DLD1 (cell line): Measurements from ENCODE around the gene RABL6.

Experiments
- in situ Hi-C: cut with HindIII; loops from 2 replicates; pipeline ENCODE4 v1.10.0; 2017; ENCODE audit warnings: low sequenced_read_pairs

Gene RABL6

DNA sequence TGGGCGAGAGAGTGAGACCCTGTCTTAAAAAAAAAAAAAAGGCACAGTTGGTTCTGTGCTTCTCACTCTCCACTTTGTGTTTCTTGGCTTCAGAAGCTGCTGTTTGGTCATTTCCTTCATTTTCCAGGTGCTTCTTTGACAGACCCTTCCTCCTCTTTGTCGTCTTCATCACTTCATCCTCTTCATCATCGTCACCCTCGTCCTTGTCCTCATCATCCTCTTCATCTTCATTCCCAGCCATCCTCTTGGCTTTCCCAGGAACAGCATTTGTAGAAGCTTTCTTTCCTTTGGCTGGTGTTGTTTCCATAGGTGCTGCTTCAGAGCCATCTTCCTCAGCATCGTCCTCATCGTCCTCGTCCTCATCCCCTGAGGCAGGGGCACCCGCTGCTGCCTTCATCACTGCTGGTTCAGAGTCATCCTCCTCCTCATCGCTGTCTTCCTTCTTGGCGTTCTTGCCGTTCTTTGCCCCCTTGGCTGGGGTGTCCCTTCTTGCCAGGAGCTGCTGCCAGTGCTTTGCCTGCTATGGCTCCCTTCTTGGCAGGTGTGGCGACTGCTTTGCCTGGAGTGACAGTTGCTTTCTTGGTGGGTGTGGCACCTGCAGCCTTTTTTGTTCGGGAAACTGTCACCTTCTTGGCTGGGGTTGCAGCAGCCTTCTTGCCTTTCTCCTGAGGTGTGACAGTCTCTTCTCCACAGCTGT, 7.1 kb downstream of the RABL6 start:
- in situ Hi-C loops = loop anchor here (10.0 to 25.0 kb wide), 3 partner anchors 120 to 347 kb away; partner anchors contain the start of genes ABCA2, FUT7, LRRC26 and NPDC1

DNA sequence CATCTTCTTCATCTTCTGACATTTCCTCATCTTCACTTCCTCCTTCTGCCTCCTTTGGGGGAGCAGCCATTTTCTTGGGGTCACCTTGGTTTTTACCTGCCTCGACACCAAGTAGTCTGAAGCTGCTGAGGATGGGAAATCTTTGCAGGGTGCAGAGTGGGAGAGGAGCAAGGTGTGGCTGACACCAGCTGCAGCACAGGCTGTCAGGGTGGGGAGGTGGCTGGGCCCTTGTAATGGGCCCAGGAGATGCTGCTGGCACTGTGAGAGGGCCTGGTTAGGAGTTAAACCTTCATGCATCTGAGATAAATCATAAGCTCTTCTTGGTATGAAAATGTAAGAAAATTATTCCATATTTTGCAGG, 7.7 kb downstream of the RABL6 start:
- in situ Hi-C loops = loop anchor here (10.0 to 25.0 kb wide), 3 partner anchors 119 to 347 kb away; partner anchors contain the start of genes ABCA2, FUT7, LRRC26 and NPDC1

DNA sequence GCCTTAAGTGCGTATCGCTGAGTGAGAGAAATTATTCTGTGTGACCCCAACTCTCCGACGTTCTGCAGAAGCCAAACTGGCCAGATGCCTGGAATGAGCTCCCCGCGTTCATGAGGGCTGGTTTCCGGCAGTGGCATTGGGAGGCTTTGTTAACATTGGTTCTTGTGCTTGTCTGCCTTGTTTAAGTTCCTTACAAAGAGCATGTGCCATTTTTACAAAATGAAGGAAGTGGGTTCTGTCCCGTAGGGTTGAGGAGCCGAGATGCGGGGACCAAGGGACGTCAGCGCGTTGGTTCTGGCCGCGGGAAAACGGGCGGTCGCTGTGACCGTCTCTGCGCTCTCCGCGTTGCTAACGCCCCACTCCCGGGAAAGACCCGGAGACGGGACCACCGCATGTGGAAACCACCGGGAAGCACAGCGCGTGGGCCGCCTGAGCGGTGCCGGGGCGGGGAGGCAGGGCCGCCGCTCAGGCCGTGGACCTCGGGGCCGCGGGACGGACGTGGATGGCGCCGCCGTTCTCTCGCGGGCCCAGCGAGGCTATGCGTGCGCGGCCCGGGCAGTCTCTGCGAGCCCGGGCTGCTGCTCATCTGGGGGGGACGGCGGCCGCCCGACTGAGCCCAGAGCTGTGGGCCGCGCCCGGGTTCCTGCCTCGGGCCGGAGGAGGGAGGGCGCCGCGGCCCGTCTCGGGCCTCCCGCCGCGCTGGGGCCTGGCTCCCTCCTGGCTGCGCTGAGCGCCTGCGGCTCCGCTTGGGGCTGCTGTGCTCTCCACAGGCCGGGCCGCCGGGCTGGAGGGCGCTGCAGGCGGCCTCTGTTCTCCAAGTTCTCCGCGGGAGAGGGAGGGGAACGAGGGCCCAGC, 13.4 kb downstream of the RABL6 start:
- in situ Hi-C loops = loop anchor here (25.0 kb wide), 2 partner anchors 216 to 341 kb away; partner anchors contain the start of genes ABCA2, FUT7, LRRC26 and NPDC1

DNA sequence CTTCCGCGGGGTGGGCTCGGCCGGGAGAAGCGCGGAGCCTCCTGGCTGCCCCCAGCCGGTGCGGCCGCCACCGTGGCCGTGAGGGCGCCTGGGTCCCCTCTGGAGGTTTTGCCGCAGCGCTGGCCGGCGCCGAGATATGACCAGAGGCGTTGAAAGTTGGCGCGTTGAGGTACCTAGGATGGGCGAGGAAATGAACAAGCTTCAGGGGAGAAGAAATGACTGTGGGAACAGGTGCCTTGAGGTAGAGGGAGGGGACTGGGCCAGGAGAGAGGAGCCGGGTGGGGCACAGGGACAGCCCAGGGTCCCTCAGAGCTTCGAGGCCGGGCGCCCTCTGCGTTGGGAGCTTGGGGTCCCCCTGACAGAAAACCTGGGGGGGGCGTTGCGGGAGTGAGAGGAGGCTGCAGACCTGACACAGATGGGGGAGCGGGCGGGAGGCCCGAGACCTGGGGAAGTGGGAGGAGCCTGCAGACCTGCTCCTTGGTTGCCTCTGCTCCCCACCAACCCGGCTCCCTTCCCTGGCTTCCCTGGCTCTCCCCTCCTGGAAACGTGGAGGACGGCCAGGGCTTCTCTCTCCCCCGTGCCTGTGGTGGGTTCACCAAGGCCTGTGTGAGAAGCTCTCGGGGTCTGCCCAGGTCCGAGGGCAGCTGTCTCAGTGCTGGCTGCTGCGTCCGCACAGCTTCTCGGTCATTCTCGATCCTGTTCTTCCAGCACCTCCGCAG, 14.2 kb downstream of the RABL6 start:
- in situ Hi-C loops = loop anchor here (25.0 kb wide), 2 partner anchors 215 to 340 kb away; partner anchors contain the start of genes ABCA2, FUT7, LRRC26 and NPDC1

DNA sequence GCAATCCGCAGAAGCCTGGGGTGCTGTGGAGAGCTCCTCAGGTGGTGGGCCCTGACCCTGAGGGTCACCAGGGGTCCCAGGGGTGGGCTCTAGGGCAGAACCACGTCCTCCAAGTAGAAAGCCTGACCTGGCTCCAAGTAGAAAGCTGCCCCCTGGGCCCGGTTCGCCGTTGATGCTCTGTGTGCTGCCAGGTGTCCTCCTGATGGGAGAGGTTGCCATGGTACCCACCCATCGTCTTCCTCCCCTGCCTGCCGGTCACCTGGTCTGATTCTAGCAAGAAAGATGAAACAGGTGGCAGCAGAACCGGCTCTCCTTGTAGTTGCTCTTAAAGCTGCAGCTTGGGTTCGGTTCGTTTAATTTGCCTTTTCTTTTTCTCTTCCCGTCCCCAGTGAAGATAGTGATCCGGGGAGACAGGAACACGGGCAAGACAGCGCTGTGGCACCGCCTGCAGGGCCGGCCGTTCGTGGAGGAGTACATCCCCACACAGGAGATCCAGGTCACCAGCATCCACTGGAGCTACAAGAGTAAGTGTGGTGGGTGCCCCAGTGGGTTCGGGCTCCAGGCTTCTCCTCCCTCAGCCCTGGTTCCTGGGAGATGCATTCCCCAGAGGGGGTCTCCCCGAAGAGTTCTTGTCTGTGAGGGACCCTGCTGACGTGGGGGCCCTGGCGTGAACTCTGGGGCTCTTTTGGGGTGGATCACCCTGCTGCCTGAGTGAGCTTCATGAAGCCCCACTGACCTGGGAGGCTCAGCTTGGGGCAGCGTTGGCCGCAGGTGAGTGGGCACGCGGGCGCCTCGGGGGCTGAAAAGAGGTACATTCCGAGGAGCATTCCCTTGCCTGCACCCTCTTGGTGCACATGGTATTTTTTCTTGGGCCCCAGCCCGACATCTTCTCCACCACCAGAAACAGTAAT, 15.6 kb downstream of the RABL6 start:
- in situ Hi-C loops = loop anchor here (25.0 kb wide), 2 partner anchors 214 to 339 kb away; partner anchors contain the start of genes ABCA2, FUT7, LRRC26 and NPDC1

DNA sequence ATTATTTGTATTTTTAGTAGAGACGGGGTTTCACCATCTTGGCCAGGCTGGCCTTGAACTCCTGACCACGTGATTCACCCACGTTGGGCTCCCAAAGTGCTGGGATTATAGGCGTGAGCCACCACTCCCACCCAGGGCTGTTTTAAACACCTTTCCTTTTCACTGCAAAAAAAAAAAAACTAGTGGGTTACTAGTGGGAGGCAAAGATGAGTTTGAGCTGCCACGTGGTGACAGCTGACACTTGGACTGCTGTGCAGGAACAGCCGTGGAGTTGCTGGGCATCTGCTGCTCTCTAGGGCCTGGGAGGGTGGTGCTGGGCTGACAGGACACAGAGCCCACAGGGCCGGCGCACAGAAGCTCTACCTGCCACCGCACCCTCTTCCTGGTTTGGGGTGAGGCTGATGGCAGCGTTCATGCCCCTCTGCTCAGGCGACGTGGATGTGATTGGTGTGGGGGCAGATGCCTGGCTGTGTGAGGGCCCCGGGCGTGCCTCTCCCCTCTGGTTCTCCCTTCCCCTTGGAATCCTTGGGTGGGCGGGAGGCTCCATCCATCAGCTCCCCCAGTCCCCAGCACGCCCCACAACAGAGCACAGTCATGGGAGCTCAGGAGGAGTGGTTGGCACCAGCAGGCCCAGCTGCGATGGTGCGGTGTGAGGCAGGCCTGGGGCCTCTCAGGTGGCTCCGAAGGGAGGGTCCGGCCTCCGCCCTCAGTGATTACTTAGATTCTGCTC, 16.9 kb downstream of the RABL6 start:
- in situ Hi-C loops = loop anchor here (25.0 kb wide), 2 partner anchors 213 to 338 kb away; partner anchors contain the start of genes ABCA2, FUT7, LRRC26 and NPDC1

DNA sequence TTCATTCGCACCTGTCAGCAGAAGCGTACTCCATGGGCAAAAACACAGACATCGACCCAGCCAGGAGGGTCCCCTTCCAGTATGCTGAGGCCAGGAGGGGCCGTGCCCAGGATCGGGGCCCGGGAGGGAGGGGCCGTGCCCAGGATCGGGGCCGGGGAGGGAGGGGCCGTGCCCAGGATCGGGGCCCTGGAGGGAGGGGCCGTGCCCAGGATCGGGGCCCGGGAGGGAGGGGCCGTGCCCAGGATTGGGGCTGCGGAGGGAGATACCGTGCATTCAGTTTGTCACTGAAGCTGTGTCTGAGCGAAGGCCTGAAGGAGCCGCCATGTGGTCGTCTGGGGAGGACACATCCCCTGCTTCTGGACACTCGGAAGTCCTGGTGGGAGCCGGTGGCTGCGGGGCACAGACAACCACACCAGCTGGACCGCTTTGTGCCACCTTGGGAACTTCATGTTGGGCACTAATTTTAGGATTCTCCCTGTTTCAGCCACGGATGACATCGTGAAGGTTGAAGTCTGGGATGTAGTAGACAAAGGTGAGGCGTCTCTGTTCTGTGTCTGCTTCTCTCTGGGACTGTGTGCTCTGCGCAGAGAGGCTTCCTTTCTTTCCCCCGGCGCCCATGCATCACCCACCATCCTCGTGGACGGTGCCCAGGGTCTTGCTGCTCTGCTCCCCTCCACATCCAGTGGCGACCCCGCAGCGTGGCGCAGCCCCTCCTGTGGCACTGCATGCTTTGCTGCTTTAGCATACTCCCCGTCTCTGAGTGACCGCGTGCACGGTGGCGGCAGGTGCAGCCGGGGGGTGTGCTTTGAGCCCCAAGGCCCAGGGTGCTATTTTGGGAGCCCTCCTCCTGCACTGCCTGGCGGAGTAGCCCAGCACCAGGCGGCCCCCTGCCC, 17.8 kb downstream of the RABL6 start:
- in situ Hi-C loops = no loop called here

DNA sequence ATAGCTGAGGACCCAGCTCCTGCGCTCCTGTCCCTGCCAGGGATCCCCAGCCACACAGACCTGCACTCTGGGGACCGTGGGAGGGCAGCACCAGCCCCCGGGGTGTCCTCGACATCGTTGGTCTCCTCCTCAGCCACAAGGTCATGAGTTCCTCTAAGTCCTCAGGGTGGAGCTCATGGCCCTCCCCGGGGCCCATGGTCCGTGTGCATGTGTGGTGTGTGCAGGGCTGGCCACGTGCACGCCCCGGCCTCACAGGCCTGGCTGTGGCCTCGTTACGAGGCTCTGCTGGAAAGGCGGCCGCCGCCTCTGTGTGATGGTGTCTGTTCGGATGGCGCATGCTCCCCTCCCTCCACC, 18.4 kb downstream of the RABL6 start:
- in situ Hi-C loops = no loop called here

DNA sequence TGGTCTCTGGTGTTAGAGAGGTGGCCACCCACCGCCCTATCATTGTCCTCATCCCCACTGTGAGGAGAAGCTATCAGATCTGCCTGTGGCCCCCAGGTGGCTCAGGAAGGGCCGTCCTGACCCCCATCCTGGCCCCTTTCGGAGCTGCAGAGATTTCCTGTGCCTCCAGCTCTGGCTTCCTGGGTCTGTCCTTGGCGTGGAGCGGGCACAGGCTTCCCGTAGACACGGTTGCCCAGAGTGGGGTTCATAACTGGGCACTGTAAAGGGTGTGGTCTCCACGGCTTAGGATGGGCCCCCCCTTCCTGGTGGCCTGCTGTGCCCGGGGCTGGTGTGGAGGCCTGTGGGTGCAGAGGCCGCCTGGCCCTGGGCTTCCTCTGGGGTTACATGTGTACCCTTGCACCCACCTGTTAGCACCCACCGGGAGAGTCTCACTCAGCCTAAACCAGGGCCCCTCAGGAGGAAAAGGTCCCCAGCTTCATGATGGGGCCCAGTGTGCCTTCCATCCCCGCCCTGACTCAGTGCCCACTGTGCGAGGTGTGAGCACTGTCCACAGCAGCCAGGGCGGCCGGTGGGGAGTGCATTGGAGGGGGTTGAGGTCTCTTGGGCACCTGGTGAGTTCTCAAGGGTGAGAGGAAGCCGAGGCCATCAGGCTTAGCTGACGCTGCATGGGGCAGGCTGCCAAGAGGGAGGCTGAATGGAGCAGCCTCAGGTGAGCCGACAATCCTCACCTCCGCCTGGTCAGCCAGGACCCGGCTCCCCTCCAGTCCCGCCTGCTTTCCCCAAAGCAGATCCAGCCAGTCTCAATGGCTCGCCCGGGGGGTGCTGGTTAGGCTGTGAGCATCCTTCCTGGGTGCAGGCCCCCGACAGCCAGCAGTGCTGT, 19.2 kb downstream of the RABL6 start:
- in situ Hi-C loops = no loop called here

DNA sequence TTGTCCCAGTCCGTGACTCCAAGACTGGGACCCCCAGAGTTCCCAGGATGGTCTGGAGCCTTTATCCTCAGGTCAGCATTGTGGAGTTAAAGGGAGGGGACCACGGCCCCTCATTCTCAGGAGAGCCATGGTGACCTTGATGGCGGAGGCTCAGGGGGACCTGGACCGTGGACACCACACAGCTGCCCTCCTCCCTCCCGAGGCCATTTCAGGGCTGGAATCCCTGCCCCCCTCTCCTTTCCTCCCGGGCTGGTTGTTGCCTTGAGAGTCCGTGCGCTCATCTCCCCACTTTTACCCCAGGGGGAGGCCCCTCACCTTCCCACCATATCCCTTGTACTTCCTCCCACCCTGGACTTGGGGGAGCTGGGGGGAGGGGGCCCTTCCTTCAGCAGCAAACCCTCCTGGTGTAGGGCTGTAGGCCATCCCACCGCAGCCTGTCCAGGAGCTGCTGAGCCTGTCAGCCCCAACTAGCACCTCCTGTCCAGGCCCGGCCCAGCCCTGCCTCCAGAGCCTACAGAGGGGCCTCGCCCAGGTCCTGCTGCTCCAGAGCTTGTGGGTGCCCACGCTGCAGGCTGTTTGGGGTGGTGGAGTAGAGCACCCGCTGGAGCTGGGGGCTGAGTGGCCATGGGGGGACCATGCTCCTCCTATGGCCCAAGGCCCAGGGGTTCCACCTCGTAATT, 20.2 kb downstream of the RABL6 start:
- in situ Hi-C loops = no loop called here

DNA sequence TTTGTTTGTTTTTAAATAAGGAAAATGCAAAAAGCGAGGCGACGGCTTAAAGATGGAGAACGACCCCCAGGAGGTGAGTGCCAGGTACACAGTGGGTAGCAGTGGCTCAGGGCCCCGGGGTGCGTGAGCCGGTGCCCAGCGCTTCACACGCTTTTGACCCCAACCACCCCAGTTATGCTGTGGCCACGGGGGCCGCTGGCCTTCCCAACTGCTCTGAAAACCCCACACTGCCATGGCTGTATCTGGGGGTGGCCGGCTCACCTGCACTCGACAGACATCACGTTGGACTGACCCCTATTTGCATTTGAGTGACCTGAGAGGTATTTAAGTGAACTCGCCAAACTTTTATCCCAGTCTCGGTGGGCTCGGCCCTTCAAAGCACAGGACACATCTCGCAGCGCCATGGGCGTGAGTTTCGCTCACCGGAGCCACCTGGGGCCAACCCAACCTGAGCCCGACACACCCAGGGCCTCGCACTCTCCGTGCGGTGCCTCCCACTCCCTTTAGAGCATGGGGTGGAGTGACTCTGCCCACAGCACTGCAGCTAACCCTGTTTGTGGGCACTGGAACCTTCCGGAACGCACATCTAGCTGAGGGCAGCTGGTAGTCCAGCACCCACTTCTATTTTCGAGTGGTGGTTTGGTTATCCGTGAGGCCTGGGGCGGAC, 20.9 kb downstream of the RABL6 start:
- in situ Hi-C loops = no loop called here

DNA sequence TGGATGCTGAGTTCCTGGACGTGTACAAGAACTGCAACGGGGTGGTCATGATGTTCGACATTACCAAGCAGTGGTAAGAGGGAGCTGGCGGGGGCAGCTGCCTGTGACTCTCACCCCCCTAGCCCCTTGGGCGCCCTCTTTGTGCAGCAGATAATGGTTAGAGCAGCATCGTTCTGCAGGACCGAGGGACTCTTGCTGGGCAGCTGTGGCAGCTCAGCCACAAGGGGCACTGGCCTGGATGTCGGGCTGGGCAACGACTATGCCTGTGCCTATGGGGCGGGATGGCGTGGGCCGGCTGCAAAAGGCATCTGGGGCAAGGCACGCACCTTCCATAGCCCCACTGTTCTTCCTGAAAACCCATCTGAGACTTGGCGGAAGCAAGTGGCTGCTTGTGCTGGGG, 21.7 kb downstream of the RABL6 start:
- in situ Hi-C loops = no loop called here

DNA sequence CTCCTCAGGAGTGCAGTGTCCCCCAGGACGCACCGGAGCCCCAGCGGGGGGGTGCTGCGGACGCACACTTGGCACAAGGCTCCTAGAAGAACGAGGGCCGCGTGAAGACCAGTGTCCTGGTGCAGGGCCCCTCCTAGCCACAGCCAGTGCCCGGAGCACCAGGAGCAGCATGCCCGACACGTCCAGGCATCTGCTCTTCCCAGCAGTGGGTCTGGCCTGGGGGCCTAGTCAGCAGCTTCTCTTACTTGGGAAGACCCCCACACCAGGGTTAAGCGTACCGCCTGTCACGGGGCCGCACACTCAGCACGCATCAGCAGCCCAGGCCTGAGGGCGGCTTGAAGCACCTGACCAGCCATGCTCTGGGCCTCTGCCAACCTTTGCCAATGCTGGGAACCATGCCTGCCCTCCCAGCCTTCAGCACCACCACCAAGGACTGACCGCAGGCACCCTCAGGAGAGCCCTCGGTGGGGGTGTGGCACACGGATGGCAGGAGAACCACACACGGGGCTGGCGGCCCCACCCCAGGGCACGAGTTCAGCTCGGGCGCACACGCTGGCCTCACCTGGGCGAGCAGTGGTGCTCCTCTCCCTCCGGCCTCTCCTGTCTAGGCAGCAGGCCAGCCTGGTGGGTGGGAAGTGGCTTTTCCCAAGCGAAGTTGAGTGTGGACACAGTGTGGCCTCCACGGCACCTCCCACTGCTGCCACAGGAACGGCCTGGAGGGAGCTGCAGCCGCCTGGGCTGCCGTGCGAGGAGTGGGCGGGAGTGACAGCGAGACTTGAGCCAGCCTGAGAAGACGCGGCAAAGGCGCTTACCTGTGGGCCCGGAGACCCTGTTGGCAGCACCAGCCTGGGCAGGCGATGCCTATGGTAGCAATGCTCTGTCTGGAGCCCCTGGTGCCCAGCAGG, 22.5 kb downstream of the RABL6 start:
- in situ Hi-C loops = no loop called here

DNA sequence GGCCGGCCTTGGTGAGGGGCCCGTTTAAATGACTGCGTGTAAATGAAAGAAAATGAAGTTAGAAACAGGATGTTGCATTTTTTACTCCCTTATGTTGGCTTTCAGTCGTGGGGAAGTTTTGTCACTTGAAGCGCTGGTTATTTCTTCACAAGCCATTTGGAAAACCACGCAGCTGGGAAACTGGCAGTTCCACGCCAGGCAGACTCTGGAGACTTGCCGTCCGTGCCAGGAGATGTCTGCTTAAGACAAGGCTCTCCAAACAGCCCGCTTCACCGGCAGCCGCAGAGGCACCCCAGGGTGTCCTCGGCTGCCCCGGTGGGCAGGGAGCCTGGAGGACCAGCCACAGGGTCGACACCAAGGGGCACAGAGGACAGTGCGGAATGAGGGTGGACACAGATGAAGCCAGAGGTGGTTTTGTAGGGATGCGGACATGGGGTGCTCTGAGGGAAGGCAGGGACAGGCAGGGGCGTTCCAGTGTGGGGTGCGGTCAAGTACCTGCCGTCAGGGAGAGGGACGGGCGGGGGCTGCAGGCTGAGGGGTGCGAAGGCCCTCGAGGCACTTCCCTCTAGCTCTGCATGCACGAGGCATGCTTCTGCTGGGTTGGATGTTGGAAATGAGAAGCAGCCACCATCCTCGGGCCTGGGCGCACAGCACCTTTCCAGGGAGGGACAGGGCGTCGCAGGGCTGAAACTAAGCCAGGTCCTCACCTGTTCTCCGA, 23.4 kb downstream of the RABL6 start:
- in situ Hi-C loops = no loop called here

DNA sequence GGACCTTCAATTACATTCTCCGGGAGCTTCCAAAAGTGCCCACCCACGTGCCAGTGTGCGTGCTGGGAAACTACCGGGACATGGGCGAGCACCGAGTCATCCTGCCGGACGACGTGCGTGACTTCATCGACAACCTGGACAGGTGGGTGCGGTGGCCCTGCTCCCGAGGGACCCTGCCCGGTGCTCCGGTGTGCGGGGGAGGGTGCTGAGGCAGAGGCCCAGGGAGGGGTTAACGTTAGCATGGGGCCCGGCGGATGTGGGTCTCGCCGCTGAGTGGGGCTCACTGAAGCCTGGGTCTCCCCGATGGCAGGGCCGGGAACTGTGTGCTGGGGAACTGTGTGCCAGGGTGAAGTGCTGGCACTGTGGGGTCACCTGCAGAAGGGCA, 24.0 kb downstream of the RABL6 start:
- in situ Hi-C loops = no loop called here
